Fibroblast of the aortic adventitia (primary cell): Measurements from ENCODE around the gene SETBP1. TPM values are rescaled to one million over a fixed set of nuclear protein-coding genes. Genes with fewer than 3 reads are reported as not detected.
A peak's percentile ranks its signal among the peaks of the same experiment; 100 is the strongest.

ENCODE experiments used
- DNase-seq: peaks from one replicate; pipeline ENCODE4 v3.0.0-alpha.2; 2010; ENCODE audit warnings: low read depth
- H3K4me3 ChIP-seq: 2 replicates; pipeline ENCODE4 v1.5.1; 2011; ENCODE audit warnings: low read depth, mild to moderate bottlenecking, control low read depth, low read length, moderate library complexity
- total RNA-seq: library from RNA; depleted of rRNA; stranded (reverse); fragments of >200 nt; gene quantifications from 2 replicates; pipeline ENCODE4 v1.2.3, GENCODE V29; 2012; ENCODE audit warnings: low replicate concordance
- TF ChIP-seq, protein P1 (sequence below): IDR thresholded peaks from 2 replicates; pipeline ENCODE4 v1.5.1; 2011; ENCODE audit warnings: mild to moderate bottlenecking, low read length, control low read depth, inconsistent platforms; ENCODE audit not compliant: insufficient read depth

Gene SETBP1
- total RNA-seq, 1 donor: 10.5 TPM

DNA sequence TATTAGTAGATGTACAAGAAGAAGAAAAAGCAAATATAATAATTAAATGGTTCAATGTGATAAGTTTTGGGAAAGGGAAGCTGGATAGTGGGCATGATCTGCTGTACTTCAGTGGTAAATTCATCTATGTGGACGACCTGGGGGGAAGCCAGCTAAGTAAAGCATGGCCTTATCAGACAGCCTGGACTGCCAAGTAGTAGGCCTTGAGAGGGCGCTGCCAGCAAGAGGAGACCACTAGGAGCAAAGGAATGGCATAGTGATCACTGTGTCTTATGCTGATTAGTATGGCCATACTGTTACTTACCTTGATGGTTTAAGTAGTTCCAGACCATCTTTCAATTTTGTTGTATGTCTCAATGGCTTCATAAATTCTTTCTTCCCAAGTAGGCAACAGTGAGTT, 287.6 kb downstream of the SETBP1 start:
- no peak for DNase-seq
- TF ChIP-seq, protein P1, sequence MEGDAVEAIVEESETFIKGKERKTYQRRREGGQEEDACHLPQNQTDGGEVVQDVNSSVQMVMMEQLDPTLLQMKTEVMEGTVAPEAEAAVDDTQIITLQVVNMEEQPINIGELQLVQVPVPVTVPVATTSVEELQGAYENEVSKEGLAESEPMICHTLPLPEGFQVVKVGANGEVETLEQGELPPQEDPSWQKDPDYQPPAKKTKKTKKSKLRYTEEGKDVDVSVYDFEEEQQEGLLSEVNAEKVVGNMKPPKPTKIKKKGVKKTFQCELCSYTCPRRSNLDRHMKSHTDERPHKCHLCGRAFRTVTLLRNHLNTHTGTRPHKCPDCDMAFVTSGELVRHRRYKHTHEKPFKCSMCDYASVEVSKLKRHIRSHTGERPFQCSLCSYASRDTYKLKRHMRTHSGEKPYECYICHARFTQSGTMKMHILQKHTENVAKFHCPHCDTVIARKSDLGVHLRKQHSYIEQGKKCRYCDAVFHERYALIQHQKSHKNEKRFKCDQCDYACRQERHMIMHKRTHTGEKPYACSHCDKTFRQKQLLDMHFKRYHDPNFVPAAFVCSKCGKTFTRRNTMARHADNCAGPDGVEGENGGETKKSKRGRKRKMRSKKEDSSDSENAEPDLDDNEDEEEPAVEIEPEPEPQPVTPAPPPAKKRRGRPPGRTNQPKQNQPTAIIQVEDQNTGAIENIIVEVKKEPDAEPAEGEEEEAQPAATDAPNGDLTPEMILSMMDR: no peak
- H3K4me3 ChIP-seq: no peak overlapping the region

DNA sequence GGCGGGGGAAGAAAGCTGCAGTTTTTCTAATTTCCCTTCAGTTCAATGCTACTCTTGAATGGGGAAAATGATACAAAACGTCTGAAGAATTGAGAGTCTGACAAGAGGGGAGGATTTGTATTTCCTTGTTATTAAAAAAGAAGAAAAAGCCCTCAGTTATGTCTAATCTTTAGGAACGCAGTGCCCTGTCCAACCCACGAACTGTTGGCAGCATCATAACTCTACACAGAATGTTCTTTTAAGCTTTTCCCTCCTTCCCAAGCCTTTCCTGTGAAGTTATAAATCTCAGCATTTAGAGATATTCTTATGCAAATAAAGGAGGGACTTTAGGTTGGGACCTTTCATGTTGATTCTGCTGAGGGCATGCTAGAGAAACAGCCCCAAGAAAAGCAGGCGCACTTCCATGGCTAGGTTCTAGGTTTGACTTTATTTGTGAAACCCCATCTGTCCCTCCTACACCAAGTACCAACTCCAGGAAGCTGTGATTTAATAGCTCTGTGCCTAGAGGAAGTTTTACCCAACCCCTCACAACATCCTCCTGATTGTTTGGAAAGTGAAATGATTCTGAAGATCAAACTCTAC, 288.6 kb downstream of the SETBP1 start:
- peak; percentile 45 for DNase-seq
- no peak overlapping the region for H3K4me3 ChIP-seq
- TF ChIP-seq, protein P1: no peak

DNA sequence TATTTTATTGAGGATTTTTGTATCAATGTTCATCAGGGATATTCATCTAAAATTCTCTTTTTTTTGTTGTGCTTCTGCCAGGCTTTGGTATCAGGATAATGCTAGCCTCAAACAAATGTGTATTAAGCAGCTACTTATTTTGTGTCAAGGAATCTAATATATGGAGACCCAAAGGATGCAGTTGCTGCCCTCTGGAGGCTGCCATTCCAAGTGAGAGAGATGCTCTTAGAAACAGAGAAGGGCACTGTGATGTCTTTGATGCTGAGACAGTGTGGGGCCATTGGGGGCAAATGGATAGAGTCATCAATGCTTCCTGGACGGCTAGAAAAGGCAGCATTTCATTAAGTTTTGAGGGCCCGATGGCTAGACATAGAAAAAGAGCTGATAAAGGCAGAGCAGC, 292.6 kb downstream of the SETBP1 start:
- TF ChIP-seq, protein P1: no peak
- no peak for DNase-seq
- no peak overlapping the region for H3K4me3 ChIP-seq

DNA sequence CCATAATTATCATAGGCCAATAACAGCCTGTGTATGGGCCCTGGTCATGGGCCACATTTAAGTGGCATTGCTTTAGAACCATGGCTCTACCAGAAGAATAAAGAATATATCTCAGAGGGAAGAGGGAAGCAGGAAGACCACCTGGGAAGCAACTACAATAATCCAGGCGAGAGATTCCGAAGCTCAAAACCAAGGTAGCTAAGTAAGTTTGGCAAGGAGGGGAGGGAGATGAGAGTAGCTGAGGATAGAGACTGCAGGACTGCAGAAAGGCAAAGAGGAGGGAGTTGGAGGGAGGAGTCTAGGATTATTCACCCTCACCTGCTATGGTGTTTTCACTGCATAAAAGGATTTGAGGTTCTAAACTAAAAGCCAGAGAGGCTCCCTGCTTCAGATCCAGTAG, 293.5 kb downstream of the SETBP1 start:
- no peak for DNase-seq
- no peak overlapping the region for H3K4me3 ChIP-seq
- TF ChIP-seq, protein P1: no peak

DNA sequence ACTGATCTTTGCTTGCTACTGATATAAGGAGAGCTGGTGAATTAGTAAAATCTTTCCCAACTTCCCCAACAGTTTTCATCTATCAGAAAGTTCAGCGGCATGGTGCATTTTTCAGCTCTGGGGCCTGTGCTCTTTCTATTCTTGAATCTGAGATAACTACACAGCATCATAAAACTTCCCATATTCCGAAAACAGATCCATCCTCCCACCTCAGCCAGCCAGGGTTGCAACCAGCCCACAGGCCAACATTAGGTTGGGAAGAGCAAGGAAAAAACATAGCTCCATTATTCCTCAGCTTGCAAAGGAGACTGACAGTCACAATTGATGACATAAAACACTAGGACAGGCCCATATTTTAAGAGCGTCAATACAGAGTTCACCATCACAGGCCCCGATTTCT, 297.2 kb downstream of the SETBP1 start:
- TF ChIP-seq, protein P1: no peak
- no peak for DNase-seq
- H3K4me3 ChIP-seq: no peak overlapping the region

DNA sequence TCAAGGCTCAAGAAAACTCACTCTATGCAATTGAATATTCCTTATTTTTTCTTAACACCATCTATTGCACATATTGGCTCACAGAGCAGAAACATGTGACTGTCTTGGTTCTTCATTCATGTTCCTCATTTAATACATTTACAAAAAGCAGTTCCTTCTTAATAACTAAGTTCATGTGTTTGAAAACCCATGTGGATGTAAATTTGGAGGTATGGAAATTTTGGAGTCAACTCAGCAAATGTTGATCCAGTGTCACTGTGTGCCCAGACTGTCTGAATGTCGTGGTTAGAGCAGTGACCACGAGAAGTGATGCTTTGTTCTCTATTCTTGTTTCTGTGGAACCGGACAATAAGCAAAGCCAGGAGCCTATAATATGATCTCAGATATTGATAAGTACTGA, 299.1 kb downstream of the SETBP1 start:
- no peak overlapping the region for H3K4me3 ChIP-seq
- no peak for DNase-seq
- TF ChIP-seq, protein P1: no peak

DNA sequence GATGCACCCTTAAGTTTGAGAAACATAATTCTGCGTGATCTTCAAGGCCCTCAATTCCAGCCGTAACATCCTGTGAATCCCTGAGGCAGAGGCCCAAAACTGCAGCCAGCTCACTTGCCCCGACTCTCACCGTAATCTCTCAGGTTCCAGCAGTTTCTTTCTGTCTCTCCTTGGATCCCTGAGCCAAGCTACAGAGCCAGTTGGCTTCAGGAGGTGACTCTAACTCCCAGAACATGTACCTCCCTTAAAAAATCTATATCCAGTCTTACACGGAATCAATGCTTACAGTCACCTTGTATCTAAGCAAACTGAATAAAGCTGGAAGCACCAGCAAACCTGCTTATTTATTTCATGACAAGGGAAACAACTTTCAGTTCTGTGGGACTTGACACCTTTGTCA, 300.4 kb downstream of the SETBP1 start:
- TF ChIP-seq, protein P1: no peak
- H3K4me3 ChIP-seq: no peak overlapping the region

More for the DNA sequence above, 300.4 kb downstream of the SETBP1 start:
- DNase-seq: no peak
